ENCODE results near the gene ZNF878.
"Not testable (repeated sequence)": the region's sequence is repeated elsewhere in the genome, so short reads cannot be mapped to it uniquely, and the experiment has no call there.

ZNF878 gene

DNA sequence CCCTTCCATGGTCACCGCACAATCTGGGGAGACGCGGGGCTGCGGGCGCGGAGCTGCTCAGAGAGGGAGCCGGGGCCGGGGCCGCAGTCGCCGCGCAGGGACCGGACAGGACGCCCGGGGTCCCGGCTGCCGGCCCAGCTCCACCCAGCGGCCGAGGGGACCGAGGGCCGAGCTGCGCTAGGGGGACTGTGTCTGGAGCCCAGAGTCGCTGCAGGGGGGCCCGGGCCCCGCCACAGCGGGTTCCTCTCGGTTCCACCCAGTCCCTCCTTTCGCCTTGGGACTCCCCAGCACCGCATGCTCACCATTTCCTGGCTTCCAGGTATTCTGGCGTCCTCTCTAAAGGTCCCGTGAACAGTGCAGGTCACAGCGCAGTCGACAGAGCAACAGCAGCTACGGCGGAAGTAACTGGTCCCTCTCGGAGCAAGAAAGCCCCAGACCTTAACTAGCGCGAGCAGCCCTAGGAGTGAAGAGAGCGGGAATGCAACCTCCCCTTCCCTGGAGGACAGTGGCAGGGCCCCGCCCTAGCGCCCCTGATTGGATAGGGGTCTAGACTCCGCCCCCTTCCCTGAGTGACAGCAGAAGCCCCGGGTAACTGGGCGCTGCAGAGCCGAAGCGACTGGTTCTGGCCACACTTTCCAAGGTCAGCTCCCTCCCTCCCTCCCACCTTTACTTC, at the start of gene ZNF878:
Gene ZNF878 (minus strand): TSS at position 465 of the 673 bp plus-strand sequence. CDS start 160 bp downstream, at position 305.
- DNase-seq, result peak; percentile 45

DNA sequence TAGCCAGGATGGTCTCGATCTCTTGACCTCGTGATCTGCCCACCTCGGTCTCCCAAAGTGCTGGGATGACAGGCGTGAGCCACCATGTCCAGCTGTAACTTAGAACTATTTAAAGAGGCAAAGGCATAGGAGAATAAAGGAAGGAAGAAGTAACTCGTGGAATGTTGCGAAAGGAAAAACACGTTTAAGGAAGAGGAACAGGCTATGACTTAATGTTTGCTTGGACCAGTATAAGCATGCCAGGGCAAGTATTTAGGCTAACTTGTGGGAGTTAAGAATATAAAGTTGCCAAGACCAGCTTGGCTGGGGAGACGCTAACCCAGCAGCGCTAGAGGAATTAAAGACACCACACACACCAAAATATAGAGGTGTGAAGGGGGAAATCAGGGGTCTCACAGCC, 45.3 kb upstream of the ZNF878 start:
- DNase-seq, result no peak

DNA sequence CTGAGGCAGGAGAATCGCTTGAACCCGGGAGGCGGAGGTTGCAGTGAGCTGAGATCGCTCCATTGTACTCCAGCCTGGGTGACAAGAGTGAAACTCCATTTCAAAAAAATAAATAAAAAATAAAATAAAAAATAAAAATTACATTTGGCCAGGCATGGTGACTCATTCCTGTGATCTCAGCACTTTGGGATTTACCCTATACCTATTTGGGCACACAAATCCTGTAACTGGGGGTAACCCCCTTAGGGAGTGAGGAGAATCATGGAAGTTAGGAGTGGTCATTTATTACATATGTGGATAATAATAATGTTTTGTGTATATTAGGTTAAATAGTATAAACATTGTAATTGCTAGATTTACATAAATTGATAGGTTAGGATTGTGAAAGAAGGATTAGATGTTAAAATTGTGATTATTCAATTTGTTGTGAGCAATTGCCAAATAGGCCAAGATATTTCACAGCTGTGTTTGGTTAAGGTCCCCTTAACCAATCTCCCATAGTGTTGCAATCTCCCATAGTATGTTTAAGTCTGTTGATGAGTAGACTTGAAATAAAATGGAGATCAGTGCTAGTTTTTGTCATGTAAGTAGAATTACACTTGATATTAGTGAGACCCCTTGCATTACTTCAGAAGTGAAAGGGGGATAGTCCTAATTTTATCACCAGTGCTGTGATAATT, 42.5 kb upstream of the ZNF878 start:
- no peak for DNase-seq

DNA sequence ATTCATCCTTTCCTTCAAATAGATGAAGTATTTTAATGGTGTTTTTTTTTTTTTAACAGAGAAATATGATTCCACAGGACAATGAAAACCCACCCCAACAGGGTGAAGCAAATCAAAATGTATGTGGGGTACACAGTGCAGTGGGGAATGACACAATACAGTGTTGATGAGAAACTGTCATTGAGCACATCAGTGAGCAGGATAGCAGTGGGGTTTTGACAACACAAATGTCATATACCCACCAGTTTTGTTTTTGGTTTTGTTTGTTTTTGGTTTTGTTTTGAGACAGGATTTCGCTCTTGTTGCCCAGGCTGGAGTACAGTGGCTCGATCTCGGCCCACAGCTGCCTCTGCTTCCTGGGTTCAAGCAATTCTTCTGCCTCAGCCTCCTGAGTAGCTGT, 41.0 kb upstream of the ZNF878 start:
- DNase-seq, result no peak

DNA sequence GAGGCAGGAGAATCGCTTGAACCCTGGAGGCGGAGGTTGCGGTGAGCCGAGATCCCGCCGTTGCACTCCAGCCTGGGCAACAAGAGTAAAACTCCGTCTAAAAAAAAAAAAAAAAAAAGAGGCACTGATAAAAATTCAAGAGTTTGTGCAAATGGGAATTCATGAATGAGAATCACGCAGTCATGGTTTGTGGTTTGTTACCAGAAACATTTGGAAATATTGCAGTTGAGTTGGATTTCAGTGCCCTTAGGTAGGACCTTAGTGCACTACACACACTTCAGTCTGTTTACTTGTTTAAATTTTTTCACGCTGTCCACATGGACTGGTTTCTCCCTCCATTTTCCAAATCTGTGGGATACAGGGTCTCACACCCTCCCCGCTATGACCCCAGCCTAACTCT, 40.2 kb upstream of the ZNF878 start:
- no peak for DNase-seq

DNA sequence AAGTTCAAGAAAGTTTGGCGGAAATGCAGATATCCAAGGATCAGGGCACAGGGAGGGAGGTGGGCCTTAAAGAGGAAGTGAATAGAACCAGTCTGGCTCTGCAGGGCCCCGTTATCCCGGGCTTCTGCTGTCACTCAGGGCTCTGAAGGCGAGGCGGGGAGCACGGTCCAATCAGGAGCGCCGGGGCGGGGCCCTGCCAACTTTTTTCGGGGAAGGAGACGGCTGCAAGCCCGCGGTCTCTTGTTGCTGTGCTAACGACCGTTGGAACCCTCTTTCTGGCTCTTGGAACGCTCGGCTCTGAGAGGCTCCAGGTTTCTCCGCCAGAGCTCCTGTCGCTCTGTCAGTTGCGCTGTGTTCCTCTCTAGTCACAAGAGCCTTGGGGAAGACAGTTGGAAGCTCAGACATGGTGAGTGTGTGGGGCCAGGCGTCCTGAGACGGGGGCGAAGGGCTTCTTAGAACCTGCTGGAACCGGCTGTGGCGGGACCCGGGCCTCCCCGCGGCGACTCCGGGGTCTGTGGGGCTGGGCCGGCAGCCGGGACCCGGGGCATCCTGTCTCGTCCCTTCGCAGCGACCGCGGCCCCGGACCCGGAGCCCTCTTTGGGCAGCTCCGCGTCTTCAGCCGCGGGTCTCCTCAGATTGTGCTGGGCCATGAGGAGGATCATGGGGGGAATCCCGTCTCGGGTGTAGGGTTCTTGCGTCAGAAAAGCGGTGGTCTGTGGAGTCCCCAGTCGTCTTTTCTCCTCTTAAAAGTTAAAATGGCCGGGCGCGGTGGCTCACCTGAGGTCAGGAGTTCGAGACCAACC, 39.5 kb upstream of the ZNF878 start:
- peak; percentile 60 for DNase-seq

DNA sequence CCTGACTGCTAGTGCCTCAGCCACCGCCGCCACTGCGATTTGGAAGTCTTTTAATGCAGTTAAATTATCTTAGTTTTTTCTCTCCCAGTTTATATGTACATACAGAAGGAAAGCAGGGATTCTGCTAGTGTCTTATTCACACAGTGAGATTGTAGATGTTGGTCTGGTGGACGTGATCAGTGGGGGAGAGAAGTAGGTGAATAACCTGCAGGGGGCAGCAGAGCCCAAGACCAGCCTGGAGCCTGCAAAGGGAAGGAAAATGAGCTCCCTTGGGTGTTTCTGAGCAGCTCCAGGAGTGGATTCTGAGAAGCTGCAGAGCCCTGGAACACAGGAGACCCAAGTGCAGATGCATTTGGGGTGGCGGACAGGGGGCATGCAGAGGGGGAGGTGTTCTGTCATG, 38.0 kb upstream of the ZNF878 start:
- DNase-seq, result peak; percentile 53

DNA sequence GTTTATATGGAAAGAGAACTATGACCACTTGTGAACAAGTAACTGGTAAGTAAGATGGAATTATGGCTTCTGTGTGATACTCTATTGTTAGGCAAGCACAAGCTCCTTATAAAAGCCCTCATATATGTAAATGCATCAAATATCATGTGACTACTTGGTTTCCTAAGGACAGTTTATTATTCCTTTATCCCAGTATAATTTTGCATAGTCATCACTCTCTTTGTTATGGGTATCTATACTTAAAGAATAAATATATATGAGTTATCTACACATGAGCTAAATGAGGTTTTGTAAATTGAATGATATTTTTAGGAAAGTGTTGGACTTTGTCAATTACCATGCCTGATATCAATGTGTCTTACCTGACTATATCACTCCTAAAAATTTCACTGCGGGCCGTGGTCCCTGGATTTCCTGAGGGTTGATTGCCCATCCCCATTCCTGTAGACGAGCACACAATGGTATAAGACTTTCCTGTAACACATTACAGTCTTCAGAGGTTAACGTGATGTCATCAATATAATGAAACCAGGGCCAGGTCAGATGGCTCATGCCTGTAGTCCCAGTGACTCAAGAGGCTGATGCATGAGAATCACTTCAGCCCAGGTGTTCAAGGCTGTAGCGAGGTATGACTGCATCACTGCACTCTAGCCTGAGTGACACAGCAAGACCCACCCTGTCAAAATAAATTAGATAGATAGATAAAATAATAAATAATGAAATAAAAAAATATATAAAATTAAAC, 32.5 kb upstream of the ZNF878 start:
- no peak for DNase-seq

DNA sequence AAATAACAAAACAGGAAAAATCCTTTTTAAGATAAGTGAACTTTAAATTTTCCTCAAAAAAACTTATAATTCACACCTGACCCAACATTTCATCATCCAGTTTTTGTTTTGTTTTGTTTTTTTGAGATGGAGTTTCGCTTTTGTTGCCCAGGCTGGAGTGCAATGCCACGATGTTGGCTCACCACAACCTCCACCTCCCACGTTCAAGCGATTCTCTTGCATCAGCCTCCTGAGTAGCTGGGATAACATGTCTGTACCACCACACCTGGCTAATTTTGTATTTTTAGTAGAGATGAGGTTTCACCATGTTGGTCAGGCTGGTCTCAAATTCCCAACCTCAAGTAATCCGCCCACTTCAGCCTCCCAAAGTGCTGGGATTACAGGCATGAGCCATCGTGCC, 30.6 kb upstream of the ZNF878 start:
- DNase-seq, result not testable (repeated sequence)

DNA sequence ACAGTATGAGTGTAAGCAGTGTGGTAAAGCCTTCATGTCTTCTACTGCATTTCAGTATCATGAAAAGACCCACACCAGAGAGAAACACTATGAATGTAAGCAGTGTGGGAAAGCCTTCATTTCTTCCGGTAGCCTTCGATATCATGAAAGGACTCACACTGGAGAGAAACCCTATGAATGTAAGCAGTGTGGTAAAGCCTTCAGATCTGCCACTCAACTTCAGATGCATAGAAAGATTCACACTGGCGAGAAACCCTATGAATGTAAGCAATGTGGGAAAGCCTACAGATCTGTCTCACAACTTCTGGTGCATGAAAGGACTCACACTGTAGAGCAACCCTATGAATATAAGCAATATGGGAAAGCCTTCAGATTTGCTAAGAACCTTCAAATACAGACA, 24.6 kb upstream of the ZNF878 start:
- no peak for DNase-seq

DNA sequence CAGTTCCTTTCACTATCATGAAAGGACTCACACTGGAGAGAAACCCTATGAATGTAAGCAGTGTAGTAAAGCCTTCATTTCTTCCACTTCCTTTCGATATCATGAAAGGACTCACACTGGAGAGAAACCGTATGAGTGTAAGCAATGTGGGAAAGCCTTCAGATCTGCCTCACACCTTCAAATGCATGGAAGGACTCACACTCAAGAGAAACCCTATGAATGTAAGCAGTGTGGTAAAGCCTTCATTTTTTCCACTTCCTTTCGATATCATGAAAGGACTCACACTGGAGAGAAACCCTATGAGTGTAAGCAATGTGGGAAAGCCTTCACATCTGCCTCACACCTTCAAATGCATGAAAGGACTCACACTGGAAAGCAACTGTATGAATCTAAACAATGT, 23.6 kb upstream of the ZNF878 start:
- DNase-seq, result not testable (repeated sequence)

DNA sequence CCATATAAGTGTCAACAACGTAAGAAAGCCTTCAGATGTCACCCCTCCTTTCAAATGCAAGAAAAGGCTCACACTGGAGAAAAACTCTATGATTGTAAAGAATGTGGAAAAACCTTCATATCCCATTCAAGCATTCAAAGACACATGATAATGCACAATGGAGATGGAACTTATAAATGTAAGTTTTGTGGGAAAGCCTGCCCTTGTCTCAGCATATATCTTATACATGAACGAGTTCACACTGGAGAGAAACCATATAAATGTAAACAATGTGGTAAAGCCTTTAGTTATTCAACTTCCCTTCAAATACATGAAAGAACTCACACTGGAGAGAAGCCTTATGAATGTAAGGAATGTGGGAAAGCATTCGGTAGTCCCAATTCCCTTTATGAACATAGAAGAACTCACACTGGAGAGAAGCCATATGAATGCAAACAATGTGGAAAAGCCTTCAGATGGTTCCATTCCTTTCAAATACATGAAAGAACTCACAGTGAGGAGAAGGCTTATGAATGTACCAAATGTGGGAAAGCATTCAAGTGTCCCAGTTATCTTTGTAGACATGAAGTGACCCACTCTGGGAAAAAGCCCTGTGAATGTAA, 22.9 kb upstream of the ZNF878 start:
- no peak for DNase-seq

DNA sequence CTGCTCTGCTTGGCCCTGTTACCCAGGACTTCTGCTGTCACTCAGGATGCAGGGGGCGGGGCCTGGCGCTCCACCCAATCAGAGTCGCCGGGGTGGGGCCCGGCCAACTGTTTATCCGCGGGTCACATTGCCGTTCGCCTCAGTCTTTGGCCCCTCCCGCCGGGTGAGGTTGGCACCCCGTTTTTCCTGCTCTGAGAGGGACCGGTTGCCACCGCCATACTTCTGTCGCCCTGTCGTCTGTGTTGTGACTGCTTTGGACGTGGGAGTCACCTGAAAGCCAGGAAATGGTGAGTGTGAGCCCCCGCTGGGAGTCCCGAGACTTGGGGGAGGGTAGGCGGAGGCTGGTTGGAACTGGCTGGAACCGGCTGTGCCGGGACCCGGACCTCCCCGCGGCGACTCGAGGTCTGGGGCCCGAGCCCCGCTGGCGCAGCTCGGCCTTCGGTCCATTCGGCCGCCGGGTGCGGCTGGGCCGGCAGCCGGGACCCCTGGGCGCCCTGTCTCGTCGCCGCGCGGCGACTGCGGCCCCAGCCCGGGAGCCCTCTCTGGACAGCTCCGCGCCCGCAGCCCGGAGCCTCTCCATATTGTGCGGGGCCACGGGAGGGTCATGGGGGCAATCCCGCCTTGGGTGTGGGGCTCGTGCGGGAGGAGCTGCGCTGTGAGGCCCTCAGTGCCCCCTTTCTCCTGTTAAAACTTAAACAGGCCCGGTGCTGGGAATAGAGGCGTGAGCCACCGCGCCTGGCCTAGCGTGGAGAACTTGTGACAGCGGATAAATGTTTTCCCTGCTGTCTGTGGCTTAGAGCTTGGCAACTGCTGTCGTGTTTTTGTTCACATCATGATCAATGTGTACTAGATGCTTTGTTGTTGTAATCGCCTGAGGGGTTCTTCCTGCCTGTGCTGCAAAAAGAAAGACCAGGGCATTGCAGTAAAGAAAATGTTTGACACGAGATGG, 12.1 kb upstream of the ZNF878 start, which contains the start of gene ZNF844:
Gene ZNF844 (plus strand): TSS at position 142 of the 949 bp plus-strand sequence. CDS start 143 bp downstream, at position 285.
- peak; percentile 43 for DNase-seq

DNA sequence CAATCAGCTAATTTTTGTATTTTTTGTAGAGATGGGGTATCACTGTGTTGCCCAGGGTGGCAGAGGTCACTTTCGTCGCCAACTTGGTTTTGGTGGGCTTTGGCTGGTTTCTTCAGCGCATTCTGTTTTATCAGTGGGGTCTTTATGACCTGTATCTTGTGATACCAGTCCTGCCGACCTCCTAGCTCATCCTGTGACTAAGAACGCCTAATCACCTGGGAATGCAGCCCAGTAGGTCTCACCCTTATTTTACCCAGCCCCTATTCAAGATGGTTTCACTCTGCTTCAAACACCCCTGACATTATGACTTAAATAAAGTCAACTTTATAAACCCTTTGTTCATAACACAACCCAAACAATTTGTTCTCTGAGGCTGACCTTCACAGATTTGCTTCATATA, 3.0 kb upstream of the ZNF878 start:
- no peak for DNase-seq

DNA sequence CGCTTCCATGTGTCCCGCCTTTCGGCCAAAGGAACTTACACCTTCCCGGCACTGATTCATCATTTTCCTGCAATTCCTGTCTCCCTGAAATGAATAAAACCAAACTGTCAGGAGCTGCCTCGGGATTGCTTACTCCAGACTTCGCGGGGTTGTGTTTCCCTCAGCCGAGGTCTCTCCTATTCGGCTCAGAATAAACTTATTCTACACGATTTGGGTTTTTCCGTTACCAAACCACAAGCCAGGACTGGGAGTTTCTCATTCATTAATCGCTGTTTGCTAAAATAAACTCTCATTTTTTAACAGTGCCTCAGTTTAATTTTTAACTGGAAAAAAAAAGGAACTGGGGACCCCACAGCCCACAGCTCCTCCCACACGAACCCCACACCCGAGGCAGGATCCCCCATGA, 667 bp downstream of the ZNF878 start:
- DNase-seq, result no peak

DNA sequence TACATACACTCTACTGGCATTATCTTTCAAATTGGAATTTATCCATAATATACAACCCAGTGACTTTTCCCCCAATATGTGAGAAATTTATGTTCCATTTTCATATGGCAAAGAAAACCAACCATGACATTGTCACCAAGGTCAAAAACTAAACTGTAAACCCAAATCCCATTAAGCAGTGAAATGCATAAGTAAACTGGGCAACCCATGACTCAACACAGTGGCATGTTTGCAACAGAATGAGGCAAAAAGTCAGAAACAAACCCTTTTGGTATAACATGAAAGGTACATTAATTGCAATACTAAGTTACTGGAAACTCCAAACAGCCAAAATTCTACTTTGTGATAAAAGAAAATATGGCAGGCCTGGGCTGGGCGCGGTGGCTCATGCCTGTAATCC, 4.9 kb downstream of the ZNF878 start:
- DNase-seq, result no peak

DNA sequence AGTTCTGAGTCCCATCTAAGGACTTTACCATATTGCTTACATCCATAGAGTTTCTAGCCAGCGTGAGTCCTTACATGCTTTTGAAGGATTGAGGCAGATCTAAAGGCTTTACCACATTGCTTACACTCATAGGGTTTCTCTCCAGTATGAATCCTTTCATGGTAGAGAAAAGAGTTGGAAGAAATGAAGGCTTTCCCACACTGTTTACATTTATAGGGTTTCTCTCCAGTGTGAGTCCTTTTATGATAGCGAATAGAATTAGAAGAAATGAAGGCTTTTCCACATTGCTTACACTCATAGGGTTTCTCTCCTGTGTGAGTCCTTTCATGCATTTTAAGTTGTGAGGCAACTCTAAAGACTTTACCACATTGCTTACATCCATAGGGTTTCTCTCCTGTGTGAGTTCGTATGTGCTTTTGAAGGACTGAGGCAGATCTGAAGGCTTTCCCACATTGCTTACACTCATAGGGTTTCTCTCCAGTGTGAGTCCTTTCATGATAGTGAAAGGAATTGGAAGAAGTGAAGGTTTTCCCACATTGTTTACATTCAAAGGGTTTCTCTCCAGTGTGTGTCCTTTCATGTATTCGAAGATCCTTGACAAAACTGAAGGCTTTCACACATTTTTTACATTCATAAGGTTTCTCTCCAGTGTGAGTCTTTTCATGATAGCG, 8.9 kb downstream of the ZNF878 start:
- no peak for DNase-seq

DNA sequence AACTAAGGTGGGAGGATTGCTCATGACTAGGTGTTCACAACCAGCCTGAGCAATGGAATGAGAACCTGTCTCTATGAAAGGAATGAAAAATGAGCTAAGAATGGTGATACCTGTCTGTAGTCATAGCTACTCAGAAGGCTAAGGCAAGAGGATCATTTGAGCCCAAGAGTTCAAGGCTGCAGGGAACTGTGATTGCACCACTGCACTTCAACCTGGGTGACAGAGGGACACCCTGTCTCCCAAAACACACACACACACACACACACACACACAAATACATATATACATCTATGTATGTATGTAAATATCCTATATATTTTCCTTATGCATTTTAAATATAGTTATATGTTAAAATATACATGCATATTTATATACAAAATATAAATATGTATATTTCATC, 9.9 kb downstream of the ZNF878 start:
- no peak for DNase-seq

DNA sequence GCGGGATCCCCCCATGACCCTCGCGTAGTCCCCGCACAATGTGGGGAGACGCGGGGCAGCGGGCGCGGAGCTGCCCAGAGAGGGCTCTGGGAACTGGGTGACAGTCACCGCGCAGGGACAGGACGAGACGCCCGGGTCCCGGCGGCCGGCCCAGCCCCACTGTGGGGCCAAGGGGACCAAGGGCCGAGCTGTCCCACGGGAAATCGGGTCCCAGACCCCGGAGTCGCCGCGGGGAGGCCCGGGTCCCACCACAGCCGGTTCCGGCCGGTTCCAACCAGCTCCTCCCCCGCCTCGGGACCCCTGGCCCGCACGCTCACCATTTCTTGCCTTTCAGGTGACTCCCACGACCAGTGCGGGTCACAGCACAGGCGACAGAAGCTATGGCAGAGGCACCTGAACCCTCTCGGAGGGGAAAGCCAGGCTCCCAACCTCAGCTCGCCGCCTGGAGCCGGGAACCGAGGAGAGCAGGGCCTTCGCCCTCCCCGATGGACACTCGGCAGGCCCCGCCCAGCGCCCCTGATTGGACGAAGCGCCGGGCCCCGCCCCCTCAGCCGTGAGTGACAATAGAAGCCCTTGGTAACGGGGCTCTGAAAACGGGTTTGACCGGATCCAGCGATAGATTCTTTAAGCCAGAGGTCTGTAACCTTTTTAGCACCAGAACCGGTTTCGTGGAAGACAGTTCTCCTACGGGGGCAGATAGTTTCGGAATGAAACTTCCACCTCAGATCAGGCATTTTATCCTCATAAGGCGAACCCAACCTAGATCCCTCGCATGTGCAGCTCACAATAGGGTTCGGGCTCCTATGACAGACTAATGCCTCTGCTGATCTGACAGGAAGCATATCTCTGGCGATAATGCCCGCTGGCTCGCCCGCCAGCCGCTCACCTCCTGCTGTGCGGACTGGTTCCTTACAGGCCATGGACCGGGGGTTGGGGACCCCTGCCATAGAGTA, 17.3 kb downstream of the ZNF878 start, which contains the start of gene ZNF433:
Gene ZNF433 (minus strand): TSS at position 460 of the 953 bp plus-strand sequence. CDS start 140 bp downstream, at position 320.
- DNase-seq, result peak; percentile 27

Measured in activated CD4-positive, alpha-beta T cell treated with anti-CD3 and anti-CD28 coated beads, Interleukin-2, amount 50 U/mL, for 16 hours (primary cell).